ENCODE data around the gene ZNF500.

Gene ZNF500

GRCh38 chr16:4734063-4734729, 32.8 kb downstream of the ZNF500 start, which contains the start of the genes ANKS3 and DNAAF8 (continued):
- peak; percentile 73 for TF ChIP-seq PRDM10 (tag by site-specific recombination; IDR thresholded peaks at IDR 0.05)
- peak; percentile 44; the same call in 1 of the 2 replicates for TF ChIP-seq ZFHX2 (tag by site-specific recombination; conservative IDR thresholded peaks at IDR 0.05)
- no peak for TF ChIP-seq ZNF449 (tag by site-specific recombination; IDR thresholded peaks at IDR 0.05)
- no peak for TF ChIP-seq ZNF26 (tag by site-specific recombination; IDR thresholded peaks at IDR 0.05)
- TF ChIP-seq ZNF10 (tag by site-specific recombination; IDR thresholded peaks at IDR 0.05) = 0 out of 2 replicates have a peak, but pooled peaks have one; percentile 51
- no peak for TF ChIP-seq ZNF426 (tag by site-specific recombination; IDR thresholded peaks at IDR 0.05)
- no peak for TF ChIP-seq BCL6B (tag by site-specific recombination; IDR thresholded peaks at IDR 0.05)
- TF ChIP-seq HOXC10 (CRISPR knock-in tag; IDR thresholded peaks at IDR 0.05) = no peak
- peak; percentile 70 for TF ChIP-seq ZNF660 (tag by site-specific recombination; IDR thresholded peaks at IDR 0.05)
- no peak for TF ChIP-seq ZNF174 (tag by site-specific recombination; IDR thresholded peaks at IDR 0.05)
- TF ChIP-seq ZNF510 (tag by site-specific recombination; IDR thresholded peaks at IDR 0.05; ENCODE audit: insufficient replicate concordance) = no peak
- TF ChIP-seq ZNF324 (tag by site-specific recombination; IDR thresholded peaks at IDR 0.05) = 0 out of 2 replicates have a peak, but pooled peaks have one; percentile 19
- TF ChIP-seq ZNF335 (tag by site-specific recombination; conservative IDR thresholded peaks at IDR 0.05) = peak; percentile 88; the same call in 1 of the 2 replicates
- TF ChIP-seq ZNF221 (tag by site-specific recombination; IDR thresholded peaks at IDR 0.05; ENCODE audit: borderline replicate concordance) = no peak
- no peak for TF ChIP-seq ZNF610 (tag by site-specific recombination; IDR thresholded peaks at IDR 0.05; ENCODE audit: borderline replicate concordance)
- TF ChIP-seq ZNF623 (tag by site-specific recombination; IDR thresholded peaks at IDR 0.05) = no peak
- TF ChIP-seq ZNF280D (tag by site-specific recombination; IDR thresholded peaks at IDR 0.05) = no peak
- TF ChIP-seq ZNF76 (tag by site-specific recombination; IDR thresholded peaks at IDR 0.05; ENCODE audit: borderline replicate concordance, low read depth) = peak; percentile 96
- no peak for TF ChIP-seq ZSCAN4 (tag by site-specific recombination; IDR thresholded peaks at IDR 0.05)
- TF ChIP-seq ZNF404 (tag by site-specific recombination; IDR thresholded peaks at IDR 0.05) = no peak

Data from HEK293 (cell line).